Omental fat pad (tissue), 4 donors: ENCODE measurements around the gene MNT. TPM values are rescaled to one million over a fixed set of nuclear protein-coding genes. Genes with fewer than 3 reads are reported as not detected.
"Not testable (repeated sequence)": the region's sequence is repeated elsewhere in the genome, so short reads cannot be mapped to it uniquely, and the experiment has no call there.

ENCODE experiments used
- ATAC-seq: fragments of 150-250 bp; one replicate; pipeline ENCODE4 v1.9.1; 2016; ENCODE audit warnings: mild to moderate bottlenecking, moderate library complexity; ENCODE audit not compliant: low FRiP score
- DNase-seq: peaks from one replicate; pipeline ENCODE4 v3.0.0-alpha.2; 2019; ENCODE audit warnings: low spot score
- CTCF ChIP-seq, 3 donors: fragments of 450-650 bp; IDR thresholded peaks; one replicate each; pipeline ENCODE4 v1.5.1; 2016 to 2017; ENCODE audit warnings: antibody characterized with exemption in 3 of 3, mild to moderate bottlenecking in 3 of 3, moderate library complexity in 2 of 3
- total RNA-seq, 4 donors: library from RNA; depleted of rRNA; stranded (reverse); fragments of >200 nt; gene quantifications; one replicate each; pipeline ENCODE4 v1.1.0, GENCODE V29; 2016

MNT gene
- 10 to 100 TPM; 11.9 to 23.2 (median 18.5) TPM for total RNA-seq

GRCh38 chr17:2400877-2401425 lies at the start of gene MNT:
Gene MNT (minus strand): TSS chr17:2401060. CDS start chr17:2400712, 348 bp downstream.
- TF ChIP-seq CTCF (IDR thresholded peaks at IDR 0.05), result no peak

GRCh38 chr17:2450016-2450650 lies 49.3 kb upstream of the MNT start:
- TF ChIP-seq CTCF (IDR thresholded peaks at IDR 0.05), result no peak
- ATAC-seq, result no peak
- no peak for DNase-seq

More at GRCh38 chr17:2400877-2401425, at the start of gene MNT:
- DNase-seq (peak; percentile 85), ATAC-seq (peak; percentile 38)

- no peak for ATAC-seq
- no peak for TF ChIP-seq CTCF (IDR thresholded peaks at IDR 0.05)
- no peak for DNase-seq
These were observed 48.6 kb upstream of the MNT start for GRCh38 chr17:2449486-2449885.

GRCh38 chr17:2447479-2447878 lies 46.6 kb upstream of the MNT start:
- not testable (repeated sequence) for ATAC-seq, DNase-seq

GRCh38 chr17:2445638-2446037 lies 44.8 kb upstream of the MNT start:
- no peak for ATAC-seq
- TF ChIP-seq CTCF (IDR thresholded peaks at IDR 0.05), result no peak
- DNase-seq, result no peak

GRCh38 chr17:2444382-2444781 lies 43.5 kb upstream of the MNT start:
- DNase-seq, result no peak
- TF ChIP-seq CTCF (IDR thresholded peaks at IDR 0.05), result no peak
- no peak for ATAC-seq

GRCh38 chr17:2442166-2442565 lies 41.3 kb upstream of the MNT start:
- TF ChIP-seq CTCF (IDR thresholded peaks at IDR 0.05), result no peak
- no peak for ATAC-seq
- no peak for DNase-seq
